NK-92 (cell line): Measurements from ENCODE around the gene MBD5.

ENCODE experiments used
- DNase-seq: peaks from one replicate; lab custom pipeline; 2025; ENCODE audit not compliant: unreplicated experiment; lab: John Stamatoyannopoulos, UW

Gene MBD5

DNA sequence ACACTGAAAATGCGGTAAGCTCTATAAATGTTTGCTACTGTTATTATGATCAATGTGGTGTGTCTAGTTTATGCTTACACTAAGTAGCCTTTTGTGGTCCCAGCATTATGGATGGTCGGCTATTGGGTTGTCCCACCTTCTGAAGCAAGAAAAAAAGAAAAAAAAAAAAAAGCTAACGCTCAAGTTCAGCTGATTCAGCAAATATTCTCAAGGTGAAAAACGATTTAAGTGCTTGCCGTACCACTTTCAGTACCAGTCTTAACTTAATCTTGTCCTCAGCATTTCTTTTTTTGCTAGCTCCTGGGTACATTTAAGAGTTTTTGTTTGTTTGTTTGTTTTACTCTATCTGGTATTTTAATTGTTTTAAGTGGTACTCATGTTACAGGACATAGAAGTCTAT lies 87.5 kb downstream of the MBD5 start:
- DNase-seq = no peak

DNA sequence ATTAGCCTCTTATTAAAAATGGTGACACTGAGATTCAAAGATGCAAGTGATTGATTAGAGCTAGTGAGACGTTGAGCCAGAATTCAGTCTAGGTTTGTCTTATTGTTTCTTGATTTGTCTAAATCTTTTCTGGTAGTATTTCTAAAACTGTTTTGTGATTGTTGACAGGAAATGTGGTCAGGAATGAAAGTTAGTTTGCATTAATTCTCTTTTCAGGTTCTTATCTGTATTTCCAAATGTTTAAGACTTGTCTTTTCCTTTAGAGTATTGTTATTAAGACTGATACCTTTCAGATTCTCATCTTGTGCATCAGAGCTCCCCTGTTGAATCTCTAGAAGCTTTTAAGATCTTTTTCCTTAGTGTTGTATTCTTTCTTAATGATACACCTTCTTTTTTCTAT lies 89.3 kb downstream of the MBD5 start:
- no peak for DNase-seq

DNA sequence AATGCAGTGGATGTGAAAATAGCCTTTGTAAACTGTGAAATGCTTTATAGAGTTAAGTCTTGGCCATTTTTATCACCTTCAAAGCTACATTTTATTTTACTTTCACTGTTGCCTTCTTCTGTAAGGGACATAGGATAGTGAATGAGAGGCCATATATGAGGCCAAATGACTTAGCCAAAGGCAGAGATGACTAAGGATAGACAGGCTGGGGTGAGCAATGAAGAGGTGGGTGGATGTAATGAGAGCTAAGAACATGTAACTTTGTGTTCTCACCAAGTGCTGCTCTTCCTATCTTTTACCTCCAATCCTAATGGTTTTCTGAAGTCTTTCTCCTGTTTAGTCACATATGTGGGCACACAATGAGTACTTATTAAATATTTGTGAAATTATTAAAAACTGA lies 101.9 kb downstream of the MBD5 start:
- DNase-seq = no peak

DNA sequence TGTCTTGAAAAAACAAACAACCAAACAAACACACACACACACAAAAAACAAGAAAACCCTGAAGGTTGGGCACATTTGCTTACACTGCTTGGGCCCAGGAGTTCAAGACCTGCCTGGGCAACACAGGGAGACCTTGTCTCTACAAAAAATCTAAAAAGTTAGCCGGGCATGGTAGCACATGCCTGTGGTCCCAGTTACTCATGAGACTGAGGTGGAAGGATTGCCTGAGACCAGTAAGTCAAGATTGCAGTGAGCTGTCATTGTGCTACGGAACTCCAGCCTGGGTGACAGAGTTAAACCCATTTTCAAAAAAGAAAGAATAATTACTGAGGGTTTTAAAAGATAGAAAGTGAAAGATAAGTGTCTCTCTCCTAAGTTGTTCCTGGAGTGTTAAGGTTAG lies 103.4 kb downstream of the MBD5 start:
- DNase-seq = no peak

DNA sequence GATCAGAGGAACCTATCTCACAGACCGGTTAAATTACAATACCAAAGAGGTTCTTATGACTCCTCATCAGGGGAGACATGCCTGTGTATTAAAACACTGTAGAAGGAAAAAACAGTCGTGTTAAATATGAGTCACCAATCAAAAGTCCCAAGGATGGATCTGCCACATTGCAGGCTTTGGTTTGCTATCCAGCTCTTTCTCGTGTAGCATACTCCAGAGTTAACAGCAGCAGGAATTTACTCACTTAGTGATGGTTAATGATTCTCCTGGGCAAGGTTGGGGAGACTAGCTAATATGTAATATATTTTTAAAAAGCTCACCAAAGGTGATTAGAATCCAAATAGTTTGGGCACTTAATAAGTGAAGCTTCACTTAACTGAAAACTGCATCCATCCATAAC lies 109.7 kb downstream of the MBD5 start:
- DNase-seq = no peak

DNA sequence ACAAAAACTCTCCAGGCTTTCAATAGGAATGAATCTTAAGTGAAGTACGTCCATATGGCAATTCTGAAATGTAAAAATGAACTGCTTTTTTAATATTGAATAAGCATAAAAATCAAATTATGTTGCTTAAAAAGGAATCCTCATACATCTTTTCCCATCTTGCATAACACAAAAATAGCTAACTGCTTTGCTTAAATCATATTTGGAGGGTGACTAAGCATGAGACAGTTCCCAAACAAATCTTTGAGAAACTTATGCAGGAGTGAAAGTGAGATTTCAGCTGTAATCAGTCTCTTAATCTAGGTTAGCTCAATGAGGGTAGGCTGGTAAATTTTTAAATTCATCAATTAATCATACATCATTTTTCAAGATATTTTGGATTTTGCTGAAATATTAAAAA lies 111.5 kb downstream of the MBD5 start:
- no peak for DNase-seq

DNA sequence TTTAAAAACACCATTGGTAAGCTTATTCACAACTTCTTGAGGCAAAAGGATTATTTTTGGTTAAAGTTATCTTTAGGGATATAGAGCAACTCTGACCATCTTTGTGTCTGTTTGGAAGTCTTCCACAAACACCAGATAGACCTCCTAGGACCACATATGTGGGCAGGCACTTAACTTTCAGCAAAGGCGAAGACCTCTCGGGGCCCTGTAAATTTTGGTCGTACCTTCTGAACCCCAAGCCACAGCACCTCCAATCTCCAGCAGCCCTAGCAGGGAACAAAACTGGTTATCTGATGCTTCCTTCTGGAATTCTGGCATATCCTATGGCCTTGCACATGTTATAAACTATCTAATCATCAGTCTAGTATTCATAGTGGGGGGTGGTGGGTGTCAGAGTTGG lies 114.8 kb downstream of the MBD5 start:
- no peak for DNase-seq

DNA sequence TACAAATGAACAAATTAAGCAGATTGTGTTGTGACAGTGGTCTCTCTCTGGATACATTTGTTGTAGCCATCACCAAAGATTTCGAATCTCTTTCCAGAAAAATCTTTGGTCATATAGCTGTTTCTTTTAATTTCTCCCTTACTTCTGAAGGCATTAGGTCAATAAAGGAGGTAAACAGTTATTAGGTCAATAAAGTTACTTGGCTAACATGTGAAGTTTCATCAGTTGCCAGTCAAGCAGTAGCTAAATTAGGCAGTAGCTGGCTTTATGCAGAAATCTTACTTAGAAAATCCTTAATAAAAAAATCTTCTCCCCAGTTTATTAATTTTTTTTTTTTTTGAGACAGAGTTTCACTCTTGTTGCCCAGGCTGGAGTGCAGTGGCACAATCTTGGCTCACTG lies 115.5 kb downstream of the MBD5 start:
- no peak for DNase-seq

DNA sequence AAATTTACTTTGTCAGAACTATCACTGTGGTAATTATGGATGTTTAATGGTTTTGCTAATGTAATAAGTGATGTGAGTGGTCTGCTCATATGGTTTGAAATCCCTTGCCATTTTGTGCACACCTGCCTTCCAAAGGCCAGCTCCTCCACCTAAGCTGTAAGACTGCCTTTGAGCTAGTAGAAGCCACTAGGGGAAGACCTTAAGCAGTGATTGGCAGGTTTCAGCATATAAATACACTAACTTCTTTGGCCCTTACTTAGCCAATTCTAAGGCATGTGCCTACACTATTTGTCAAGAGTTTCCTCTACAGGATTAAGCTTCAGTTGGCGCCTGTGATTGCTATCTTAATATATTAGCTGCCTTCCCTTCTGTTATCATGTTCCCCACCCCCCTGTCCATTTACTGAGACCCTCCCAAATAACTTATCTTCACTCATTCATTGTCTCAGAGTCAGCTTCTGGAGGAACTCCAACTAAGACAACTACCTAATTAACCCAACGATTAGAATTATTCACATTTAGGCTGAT lies 141.1 kb downstream of the MBD5 start:
- DNase-seq = no peak

DNA sequence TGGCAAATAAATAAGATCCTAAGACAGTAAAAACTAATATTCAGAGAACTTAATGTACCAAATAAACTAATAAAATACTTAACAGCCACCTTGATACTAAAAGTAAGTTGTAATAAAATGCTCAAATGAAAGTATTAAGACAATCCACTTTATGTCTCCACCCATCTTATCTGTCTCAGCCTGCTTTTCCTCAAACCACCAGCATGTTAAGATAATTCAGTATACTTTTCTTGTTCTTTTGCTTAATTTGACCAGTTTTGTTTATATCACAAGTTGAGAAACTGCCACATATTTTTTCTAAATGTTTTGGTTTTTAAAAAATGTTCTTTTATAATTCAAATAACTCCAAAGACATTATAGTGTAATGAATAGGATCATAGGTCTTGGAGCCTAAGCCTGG lies 142.0 kb downstream of the MBD5 start:
- DNase-seq = no peak

DNA sequence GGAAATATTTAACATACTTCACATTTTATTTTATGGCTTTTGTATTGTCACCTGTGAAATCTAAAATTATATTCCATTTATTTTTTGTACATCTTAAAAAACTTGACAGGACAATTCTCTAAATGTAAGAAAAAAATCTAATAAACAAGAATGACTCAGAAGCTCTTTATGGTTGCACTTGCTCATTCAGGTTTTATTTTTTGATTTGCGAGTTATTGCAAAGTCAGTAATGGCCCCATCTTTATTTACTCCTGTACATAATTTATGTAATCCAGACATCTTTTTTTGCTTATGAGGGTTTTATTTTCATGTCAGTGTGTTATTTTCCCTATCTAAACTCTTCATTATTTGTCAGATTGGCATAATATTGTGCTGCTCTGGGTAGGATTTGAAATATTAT lies 145.1 kb downstream of the MBD5 start:
- DNase-seq = no peak

DNA sequence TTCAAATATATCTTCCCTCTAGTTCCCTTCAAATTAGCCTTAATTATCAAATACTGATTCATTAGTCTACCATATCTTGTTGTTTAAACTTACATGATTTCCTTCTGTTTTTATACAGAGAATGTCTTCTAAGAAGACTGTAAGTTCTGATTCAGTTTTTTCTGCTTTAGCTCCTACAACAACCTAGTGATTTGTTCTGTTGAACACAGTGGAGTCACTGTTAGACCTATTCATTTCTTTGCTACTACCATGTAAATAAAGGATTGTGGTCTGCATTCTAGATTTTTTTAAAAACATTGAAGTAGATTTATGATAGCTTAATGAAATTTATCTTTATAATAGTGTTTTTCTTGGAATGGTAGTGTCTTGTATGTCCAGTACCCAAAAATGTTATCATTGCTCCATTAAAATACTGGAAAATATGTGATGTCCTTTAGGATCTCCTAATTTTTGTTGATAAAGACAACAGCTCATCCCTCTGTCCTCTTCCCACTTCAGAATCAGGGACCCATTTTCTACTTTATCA lies 146.4 kb downstream of the MBD5 start:
- DNase-seq = no peak

DNA sequence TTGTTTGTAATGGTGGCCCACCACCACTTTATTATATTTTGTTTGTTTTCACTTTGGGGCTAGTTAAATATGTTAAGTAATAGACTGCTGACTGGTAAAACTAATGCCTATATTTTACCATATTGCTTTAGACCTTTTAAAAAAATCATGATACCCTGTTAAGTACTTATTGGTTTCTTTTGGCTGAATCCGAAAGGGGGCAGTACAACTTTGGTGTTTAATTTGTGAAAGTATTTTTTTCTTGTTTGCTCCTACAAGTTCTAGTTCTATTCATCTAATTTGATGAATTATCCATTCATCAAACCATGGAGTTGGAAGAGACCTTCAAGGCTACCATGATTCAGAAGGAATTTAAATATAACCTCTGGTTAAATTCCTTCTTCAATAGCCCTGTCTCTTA lies 147.0 kb downstream of the MBD5 start:
- no peak for DNase-seq

DNA sequence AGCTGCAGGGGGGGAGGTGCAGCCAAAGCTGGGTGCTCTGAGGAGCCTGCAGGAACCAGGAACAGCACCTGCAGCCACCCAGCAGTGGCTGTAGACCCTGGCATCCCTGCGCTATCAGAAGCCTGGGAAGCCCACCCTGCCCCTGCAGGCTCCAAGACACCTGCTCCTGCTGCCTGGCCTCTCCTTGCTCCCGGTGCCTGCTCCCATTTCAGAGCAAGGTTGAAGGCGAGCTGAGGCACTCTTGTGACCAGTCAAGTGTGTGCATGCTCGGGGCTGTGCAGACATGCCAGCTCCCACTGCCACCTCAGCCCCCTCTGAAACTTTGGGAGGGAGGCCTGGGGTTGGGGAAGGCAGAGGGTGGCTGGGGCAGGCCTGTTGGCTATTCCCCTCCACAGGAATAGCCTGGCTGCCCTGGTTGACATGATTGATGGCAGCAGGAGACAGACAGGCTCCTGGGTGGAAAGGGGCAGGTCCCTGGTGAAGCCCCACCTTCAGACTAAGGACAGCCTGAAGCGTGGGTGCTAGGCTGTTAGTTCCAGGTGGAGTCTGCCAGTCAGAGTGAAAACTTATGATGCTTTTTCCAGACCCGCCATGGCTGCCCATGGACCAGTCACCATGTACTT lies 151.4 kb downstream of the MBD5 start:
- DNase-seq = no peak

DNA sequence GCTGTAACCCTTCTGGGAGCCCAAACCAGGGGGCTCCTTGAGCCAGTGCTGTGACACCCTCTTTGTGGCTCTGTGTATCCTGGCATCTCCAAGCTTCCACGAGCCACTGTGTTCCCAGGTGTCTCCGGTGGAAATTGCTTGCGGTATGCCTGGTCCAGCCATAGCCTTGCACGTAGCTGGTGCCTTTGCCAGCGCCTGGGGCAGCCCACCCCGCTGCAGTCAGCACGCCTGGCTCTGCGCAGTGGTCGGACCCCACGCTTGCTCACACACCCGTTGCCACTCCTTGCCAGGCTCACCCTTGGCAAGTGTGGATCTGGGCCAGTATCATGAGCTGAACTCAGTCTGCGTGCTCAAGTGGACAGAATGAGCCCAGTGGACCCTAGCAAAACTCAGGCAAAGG lies 152.3 kb downstream of the MBD5 start:
- no peak for DNase-seq

DNA sequence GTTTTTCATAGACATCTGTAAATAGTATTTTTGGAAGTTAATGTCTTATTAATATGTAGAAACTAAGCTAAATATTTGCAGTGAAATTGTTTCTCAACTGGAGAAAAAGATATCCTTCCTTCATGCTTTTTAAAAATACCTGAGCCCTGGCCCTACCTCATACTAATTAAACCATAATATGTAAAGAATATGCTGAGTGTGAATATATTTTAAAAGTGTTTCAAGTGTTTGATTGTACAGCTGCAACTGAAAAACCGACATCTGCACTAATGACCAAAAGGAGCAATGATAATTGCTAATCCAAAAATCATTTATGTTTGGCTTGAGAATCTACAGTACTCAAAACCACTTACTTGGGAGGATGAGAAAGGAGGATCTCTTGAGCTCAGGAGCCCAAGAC lies 156.7 kb downstream of the MBD5 start:
- no peak for DNase-seq

DNA sequence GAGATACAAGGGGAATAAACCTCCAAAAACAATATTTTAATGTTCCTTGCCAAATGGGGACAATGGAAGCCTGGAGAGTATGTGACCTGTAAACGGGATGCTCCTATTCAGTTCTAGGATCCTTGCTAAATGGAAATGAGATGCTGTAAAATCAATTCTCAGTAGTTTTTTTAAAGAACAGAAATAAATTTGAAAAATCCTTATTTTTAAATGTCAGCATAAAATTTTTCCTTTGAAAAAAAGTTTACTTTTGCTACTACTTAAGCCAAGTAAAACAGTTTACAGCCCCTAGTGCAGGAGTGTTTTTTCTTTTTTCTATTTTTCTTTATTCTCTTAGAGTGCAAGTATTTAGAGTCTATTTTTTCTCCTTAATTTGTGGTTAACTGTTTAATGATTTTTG lies 158.8 kb downstream of the MBD5 start:
- DNase-seq = no peak

DNA sequence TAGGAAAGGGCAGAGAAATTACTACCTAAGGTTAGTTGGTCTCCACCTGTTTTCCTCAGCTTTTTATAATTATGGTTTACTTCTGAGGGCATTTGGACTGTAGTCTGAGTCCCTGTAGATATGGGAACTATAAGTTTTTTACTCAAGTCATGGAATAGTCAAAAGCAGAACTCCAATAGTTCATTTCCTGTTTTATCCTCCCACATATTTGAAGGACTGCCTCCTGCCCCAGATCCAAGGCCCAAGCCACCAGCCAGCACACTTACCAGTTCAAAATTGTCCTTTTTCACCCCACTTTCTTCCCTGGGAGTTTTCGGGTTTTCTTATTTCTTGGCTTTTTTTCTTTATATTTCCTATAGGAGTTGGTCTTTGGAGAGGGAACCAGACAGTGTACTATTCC lies 164.1 kb downstream of the MBD5 start:
- no peak for DNase-seq

DNA sequence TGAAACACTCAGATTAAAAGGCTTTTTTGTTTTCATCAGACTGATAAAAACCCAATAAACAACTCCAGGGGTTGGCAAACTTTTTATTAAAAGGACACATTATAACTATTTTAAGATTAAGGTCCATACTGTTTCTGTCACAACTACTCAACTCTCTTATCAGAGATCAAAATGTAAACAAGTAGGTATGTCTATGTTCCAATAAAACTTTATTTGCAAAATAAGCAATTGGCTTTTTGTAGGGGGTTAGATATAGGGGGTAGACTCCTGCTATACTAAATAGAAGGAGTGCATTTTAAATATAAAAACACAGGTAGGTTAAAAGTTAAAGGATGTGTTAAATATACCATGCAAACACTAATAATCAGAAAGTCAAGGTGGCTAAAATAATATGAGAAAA lies 174.0 kb downstream of the MBD5 start:
- DNase-seq = no peak

DNA sequence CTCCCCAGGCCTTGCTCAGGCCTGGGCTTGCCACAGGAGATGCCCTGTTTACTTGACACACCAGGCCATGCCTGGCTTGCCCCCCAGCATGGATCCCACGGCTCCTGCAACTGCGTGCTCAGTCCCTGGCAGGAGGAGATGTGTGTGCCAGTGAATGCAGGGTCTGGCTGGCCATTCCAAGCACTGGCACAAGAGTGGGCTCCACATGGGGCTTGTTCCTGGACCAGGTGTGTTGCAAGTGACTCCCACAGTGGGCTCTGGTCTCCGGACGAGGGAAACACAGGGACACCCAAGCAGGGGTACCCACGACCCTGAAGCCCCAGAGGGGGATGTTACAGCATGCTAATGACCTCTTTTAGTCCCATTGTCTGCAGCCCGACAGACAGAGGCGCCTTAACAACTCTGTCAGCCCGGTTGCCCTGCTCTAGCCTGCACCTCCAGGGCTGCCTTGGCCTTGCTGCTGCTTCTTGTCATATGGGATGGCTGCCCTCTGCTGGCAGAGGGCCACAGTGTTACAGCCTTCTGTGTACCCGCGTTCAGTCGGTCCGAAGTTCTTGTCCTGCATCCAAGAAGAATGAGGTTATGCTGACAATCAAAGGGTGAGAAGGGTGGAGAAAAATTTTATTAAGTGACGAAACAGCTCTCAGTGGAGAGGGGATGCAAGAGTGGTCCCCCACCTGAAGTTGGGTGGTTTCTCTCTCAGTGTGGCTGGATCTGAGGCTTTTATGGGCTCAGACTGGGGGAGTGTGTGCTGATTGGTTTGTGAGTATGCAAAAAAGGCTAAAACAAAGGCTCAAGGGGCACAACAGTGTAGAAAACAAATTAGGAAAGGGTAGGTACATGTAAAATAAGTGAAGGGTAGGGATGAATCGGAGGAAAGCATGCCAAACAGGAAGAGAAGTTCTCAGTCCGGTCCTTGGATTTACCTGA lies 180.4 kb downstream of the MBD5 start:
- no peak for DNase-seq

DNA sequence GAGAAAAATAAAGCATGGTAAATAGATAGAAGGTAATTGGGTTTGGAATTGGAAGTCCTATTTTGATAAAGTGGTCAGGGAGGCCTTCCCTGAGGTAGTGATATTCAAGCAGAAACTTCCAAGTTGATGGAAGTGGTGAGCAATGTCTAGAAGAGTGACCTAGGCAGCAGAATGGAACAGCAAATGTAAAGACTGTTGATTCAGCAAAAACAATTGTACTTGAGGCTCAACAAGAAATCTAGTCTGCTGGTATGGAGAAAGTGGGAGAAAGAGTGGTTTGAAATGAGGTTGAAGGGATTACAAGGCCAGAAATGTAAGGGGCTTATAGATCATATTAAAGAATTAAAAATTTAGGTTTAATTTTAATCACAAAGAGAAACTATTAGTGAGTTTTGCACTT lies 181.3 kb downstream of the MBD5 start:
- DNase-seq = no peak

DNA sequence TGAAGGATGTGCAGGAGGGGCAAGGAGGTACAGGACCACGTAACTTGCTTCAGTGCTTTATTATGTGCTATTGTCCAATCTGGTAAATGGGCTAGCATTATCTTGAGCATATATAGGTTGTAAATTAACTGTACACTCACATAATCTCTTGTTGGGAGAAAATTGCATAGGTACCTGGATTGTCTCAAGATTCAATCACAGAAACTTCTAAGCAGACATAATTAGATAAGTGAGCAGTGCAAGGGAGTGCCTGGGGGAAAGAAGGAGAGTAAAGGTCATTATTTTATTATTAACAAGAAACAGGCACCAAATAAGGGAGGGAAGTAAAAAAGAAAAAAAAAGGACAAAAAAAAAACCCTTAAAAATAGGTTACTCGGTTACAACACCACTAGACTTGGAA lies 186.2 kb downstream of the MBD5 start:
- no peak for DNase-seq
